Stomach (tissue), 4 donors: ENCODE measurements around the gene SLC25A42.

ENCODE experiments used
- CTCF ChIP-seq, 7 experiments: fragments of 450-650 bp in 4 of 7; fragments of 200-600 bp in 3 of 7; sonication (generic) in 3 of 7; IDR thresholded peaks; one replicate each; pipeline ENCODE4 v1.5.1; 2016 to 2019; ENCODE audit warnings: antibody characterized with exemption in 7 of 7, control low read depth in 2 of 7, mild to moderate bottlenecking in 1 of 7
- POLR2A ChIP-seq, 4 donors: fragments of 450-650 bp; IDR thresholded peaks; one replicate each; pipeline ENCODE4 v1.6.1; 2016; ENCODE audit warnings: antibody characterized with exemption in 4 of 4, control low read depth in 2 of 4, mild to moderate bottlenecking in 1 of 4, moderate library complexity in 1 of 4

GRCh38 chr19:19074196-19074882 is 10.5 kb downstream of the SLC25A42 start:
- TF ChIP-seq CTCF (IDR thresholded peaks at IDR 0.05), result no peak
- no peak for TF ChIP-seq POLR2A (IDR thresholded peaks at IDR 0.05)
